HS-27A (cell line): ENCODE results near the gene OTOP2.

Source experiments
- DNase-seq: peaks from one replicate; pipeline ENCODE4 v3.0.0-alpha.2; 2012; ENCODE audit warnings: low read depth, missing footprints

OTOP2 gene

GRCh38 chr17:74924250-74924948 lies at the start of gene OTOP2:
Gene OTOP2 (plus strand): TSS chr17:74924273. CDS start chr17:74924633, 360 bp downstream.
- DNase-seq, result no peak

GRCh38 chr17:74874615-74875037 lies 49.4 kb upstream of the OTOP2 start:
- DNase-seq, result no peak

- DNase-seq, result no peak
These were observed 48.7 kb upstream of the OTOP2 start for GRCh38 chr17:74875155-74875976.

- no peak for DNase-seq
These were observed 48.0 kb upstream of the OTOP2 start for GRCh38 chr17:74875977-74876593.

GRCh38 chr17:74877592-74878548 lies 46.2 kb upstream of the OTOP2 start:
- DNase-seq, result no peak

- no peak for DNase-seq
These were observed 45.4 kb upstream of the OTOP2 start for GRCh38 chr17:74878658-74879057.

- no peak for DNase-seq
These were observed 44.8 kb upstream of the OTOP2 start for GRCh38 chr17:74879308-74879707.

- no peak for DNase-seq
These were observed 43.0 kb upstream of the OTOP2 start for GRCh38 chr17:74881073-74881472.

- no peak for DNase-seq
These were observed 41.4 kb upstream of the OTOP2 start for GRCh38 chr17:74882517-74883240.

GRCh38 chr17:74883241-74883745 lies 40.8 kb upstream of the OTOP2 start:
- DNase-seq, result no peak

GRCh38 chr17:74888469-74888868 lies 35.6 kb upstream of the OTOP2 start:
- no peak for DNase-seq

- DNase-seq, result no peak
These were observed 33.5 kb upstream of the OTOP2 start for GRCh38 chr17:74890554-74890953.

GRCh38 chr17:74892013-74892841 lies 31.8 kb upstream of the OTOP2 start:
- DNase-seq, result no peak

- no peak for DNase-seq
These were observed 30.8 kb upstream of the OTOP2 start, which contains the start of gene FADS6 for GRCh38 chr17:74892974-74893911. Gene FADS6 (minus strand): TSS chr17:74893633. CDS start chr17:74893595, 38 bp downstream.

- DNase-seq, result no peak
These were observed 30.0 kb upstream of the OTOP2 start for GRCh38 chr17:74893936-74894671.

- DNase-seq, result no peak
These were observed 25.6 kb upstream of the OTOP2 start for GRCh38 chr17:74898376-74898946.

- DNase-seq, result no peak
These were observed 23.9 kb upstream of the OTOP2 start for GRCh38 chr17:74900208-74900607.
